ENCODE measurements around the gene NXPE3.

The NXPE3 gene

GRCh38 chr3:101816215-101817149 lies 37.5 kb downstream of the NXPE3 start:
- no peak overlapping the region for H3K4me3 ChIP-seq (ENCODE audit: low read depth, low read length)
- no peak for DNase-seq (ENCODE audit: low read depth, low spot score)
- ChIA-PET POLR2A (no interaction called here), CTCF (interaction anchor here (2.6 to 27.9 kb wide), 3 partner anchors 11 to 411 kb away, joined by 21 to 1077 read pairs (median 27); no protein-coding TSS in a partner anchor)
- TF ChIP-seq CTCF (IDR thresholded peaks at IDR 0.05; ENCODE audit: insufficient read depth, low read length, missing control alignments) = no peak

- CTCF ChIA-PET = interaction anchor here (1.3 to 27.9 kb wide), 4 partner anchors 12 to 409 kb away, joined by 4 to 1077 read pairs (median 24); no protein-coding TSS in a partner anchor
- POLR2A ChIA-PET = no interaction called here
- no peak overlapping the region for H3K4me3 ChIP-seq (ENCODE audit: low read depth, low read length)
- DNase-seq (ENCODE audit: low read depth, low spot score) = no peak
- TF ChIP-seq CTCF (IDR thresholded peaks at IDR 0.05; ENCODE audit: insufficient read depth, low read length, missing control alignments) = no peak
Measured at GRCh38 chr3:101817992-101818391, 39.0 kb downstream of the NXPE3 start.

- DNase-seq (ENCODE audit: low read depth, low spot score) = no peak
- ChIA-PET CTCF (interaction anchor here (0.9 to 6.0 kb wide), 4 partner anchors 15 to 409 kb away, joined by 3 to 49 read pairs (median 14); no protein-coding TSS in a partner anchor), POLR2A (no interaction called here)
- TF ChIP-seq CTCF (IDR thresholded peaks at IDR 0.05; ENCODE audit: insufficient read depth, low read length, missing control alignments) = no peak
- H3K4me3 ChIP-seq (ENCODE audit: low read depth, low read length) = no peak overlapping the region
Measured at GRCh38 chr3:101819649-101820206, 40.7 kb downstream of the NXPE3 start.

DNA sequence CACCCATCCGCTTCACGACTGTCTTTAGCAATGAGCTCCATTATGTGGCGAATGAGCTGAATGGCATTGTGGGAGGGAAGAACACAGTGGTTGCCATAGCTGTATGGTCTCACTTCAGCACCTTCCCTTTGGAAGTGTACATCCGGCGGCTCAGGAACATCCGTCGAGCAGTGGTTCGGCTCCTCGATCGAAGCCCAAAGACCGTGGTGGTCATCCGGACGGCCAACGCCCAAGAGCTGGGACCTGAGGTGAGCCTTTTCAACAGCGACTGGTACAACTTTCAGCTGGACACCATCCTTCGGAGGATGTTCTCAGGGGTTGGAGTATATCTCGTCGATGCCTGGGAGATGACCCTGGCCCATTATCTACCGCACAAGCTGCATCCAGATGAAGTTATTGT lies 42.5 kb downstream of the NXPE3 start:
- DNase-seq (ENCODE audit: low read depth, low spot score) = no peak
- POLR2A ChIA-PET = interaction anchor here (0.7 kb wide), 1 partner anchor 28 kb away, joined by 3 read pairs; the partner anchor contains the start of gene NFKBIZ
- H3K4me3 ChIP-seq (ENCODE audit: low read depth, low read length) = no peak overlapping the region
- CTCF ChIA-PET = interaction anchor here (1.0 to 6.0 kb wide), 11 partner anchors 7 to 408 kb away, joined by 3 to 49 read pairs (median 6); no protein-coding TSS in a partner anchor
- TF ChIP-seq CTCF (IDR thresholded peaks at IDR 0.05; ENCODE audit: insufficient read depth, low read length, missing control alignments) = no peak

DNA sequence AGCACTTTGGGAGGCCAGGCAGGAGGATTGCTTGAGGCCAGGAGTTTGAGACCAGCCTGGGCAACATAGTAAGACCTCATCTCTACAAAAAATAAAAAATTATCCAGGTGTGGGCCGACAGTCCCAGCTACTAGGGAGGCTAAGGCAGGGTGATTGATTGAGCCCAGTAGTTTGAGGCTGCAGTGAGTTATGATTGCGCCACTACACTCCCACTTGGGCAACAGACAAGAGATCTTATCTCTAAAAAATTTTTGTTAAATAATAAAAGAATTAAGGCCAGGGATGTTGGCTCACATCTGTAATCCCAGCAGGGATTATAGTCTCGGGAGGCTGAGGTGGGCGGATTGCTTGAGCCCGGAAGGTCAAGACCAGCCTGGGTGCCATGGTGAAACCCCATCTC lies 44.5 kb downstream of the NXPE3 start:
- CTCF ChIA-PET = interaction anchor here (1.0 to 6.0 kb wide), 8 partner anchors 9 to 413 kb away, joined by 3 to 49 read pairs (median 6); no protein-coding TSS in a partner anchor
- H3K4me3 ChIP-seq (ENCODE audit: low read depth, low read length) = no peak overlapping the region
- DNase-seq (ENCODE audit: low read depth, low spot score) = no peak
- no peak for TF ChIP-seq CTCF (IDR thresholded peaks at IDR 0.05; ENCODE audit: insufficient read depth, low read length, missing control alignments)
- POLR2A ChIA-PET = interaction anchor here (2.8 kb wide), 1 partner anchor 26 kb away, joined by 14 read pairs; the partner anchor contains the start of gene NFKBIZ
